ENCODE data around the gene DPH6.
A peak's percentile ranks its signal among the peaks of the same experiment; 100 is the strongest.

The DPH6 gene

GRCh38 chr15:35535365-35535916 is 10.5 kb downstream of the DPH6 start:
- no peak for TF ChIP-seq ZNF565 (CRISPR knock-in tag; conservative IDR thresholded peaks at IDR 0.05; ENCODE audit: low read depth)
- ATAC-seq = no peak

GRCh38 chr15:35533130-35534110 is 12.5 kb downstream of the DPH6 start:
- peak; percentile 51 for ATAC-seq
- 0 out of 2 replicates have a peak, but pooled peaks have one; percentile 52 for TF ChIP-seq ZC3H10 (CRISPR knock-in tag; IDR thresholded peaks at IDR 0.05)
- TF ChIP-seq PPARA (CRISPR knock-in tag; IDR thresholded peaks at IDR 0.05; ENCODE audit: borderline replicate concordance) = no peak

GRCh38 chr15:35530698-35531097 is 15.3 kb downstream of the DPH6 start:
- no peak for TF ChIP-seq ZNF565 (CRISPR knock-in tag; conservative IDR thresholded peaks at IDR 0.05; ENCODE audit: low read depth)
- TF ChIP-seq ARNTL (CRISPR knock-in tag; IDR thresholded peaks at IDR 0.05; ENCODE audit: borderline replicate concordance, low read depth) = no peak
- no peak for TF ChIP-seq OSR1 (CRISPR knock-in tag; IDR thresholded peaks at IDR 0.05)
- TF ChIP-seq POU6F1 (CRISPR knock-in tag; IDR thresholded peaks at IDR 0.05; ENCODE audit: borderline replicate concordance, low read depth) = no peak
- ATAC-seq = no peak

- ATAC-seq = no peak
- TF ChIP-seq ZNF70 (CRISPR knock-in tag; IDR thresholded peaks at IDR 0.05) = no peak
- TF ChIP-seq ZFP3 (CRISPR knock-in tag; IDR thresholded peaks at IDR 0.05) = no peak
- no peak for TF ChIP-seq PATZ1 (CRISPR knock-in tag; IDR thresholded peaks at IDR 0.05; ENCODE audit: borderline replicate concordance)
- TF ChIP-seq SNAI2 (CRISPR knock-in tag; IDR thresholded peaks at IDR 0.05) = no peak
- TF ChIP-seq ESRRG (CRISPR knock-in tag; IDR thresholded peaks at IDR 0.05) = no peak
Observed at GRCh38 chr15:35529784-35530183, 16.2 kb downstream of the DPH6 start.

- peak; percentile 64 for ATAC-seq
- TF ChIP-seq TSHZ2 (CRISPR knock-in tag; IDR thresholded peaks at IDR 0.05) (no peak), CSRNP3 (CRISPR knock-in tag; IDR thresholded peaks at IDR 0.05) (no peak), PATZ1 (CRISPR knock-in tag; IDR thresholded peaks at IDR 0.05; ENCODE audit: borderline replicate concordance) (no peak), POU6F1 (CRISPR knock-in tag; IDR thresholded peaks at IDR 0.05; ENCODE audit: borderline replicate concordance, low read depth) (no peak), RARB (CRISPR knock-in tag; IDR thresholded peaks at IDR 0.05) (no peak), ZFP3 (CRISPR knock-in tag; IDR thresholded peaks at IDR 0.05) (no peak)
Observed at GRCh38 chr15:35522061-35522460, 23.9 kb downstream of the DPH6 start.
